NCI-H2196 (cell line): ENCODE data around the gene APOBEC3A.
"Not testable (repeated sequence)": the region's sequence is repeated elsewhere in the genome, so short reads cannot be mapped to it uniquely, and the experiment has no call there.

Source experiments
- DNase-seq: peaks from one replicate; lab custom pipeline; 2025; ENCODE audit not compliant: unreplicated experiment; lab: John Stamatoyannopoulos, UW

APOBEC3A gene

GRCh38 chr22:38977289-38977688, 19.9 kb downstream of the APOBEC3A start:
- not testable (repeated sequence) for DNase-seq

GRCh38 chr22:38980587-38980986, 23.2 kb downstream of the APOBEC3A start:
- not testable (repeated sequence) for DNase-seq

DNA sequence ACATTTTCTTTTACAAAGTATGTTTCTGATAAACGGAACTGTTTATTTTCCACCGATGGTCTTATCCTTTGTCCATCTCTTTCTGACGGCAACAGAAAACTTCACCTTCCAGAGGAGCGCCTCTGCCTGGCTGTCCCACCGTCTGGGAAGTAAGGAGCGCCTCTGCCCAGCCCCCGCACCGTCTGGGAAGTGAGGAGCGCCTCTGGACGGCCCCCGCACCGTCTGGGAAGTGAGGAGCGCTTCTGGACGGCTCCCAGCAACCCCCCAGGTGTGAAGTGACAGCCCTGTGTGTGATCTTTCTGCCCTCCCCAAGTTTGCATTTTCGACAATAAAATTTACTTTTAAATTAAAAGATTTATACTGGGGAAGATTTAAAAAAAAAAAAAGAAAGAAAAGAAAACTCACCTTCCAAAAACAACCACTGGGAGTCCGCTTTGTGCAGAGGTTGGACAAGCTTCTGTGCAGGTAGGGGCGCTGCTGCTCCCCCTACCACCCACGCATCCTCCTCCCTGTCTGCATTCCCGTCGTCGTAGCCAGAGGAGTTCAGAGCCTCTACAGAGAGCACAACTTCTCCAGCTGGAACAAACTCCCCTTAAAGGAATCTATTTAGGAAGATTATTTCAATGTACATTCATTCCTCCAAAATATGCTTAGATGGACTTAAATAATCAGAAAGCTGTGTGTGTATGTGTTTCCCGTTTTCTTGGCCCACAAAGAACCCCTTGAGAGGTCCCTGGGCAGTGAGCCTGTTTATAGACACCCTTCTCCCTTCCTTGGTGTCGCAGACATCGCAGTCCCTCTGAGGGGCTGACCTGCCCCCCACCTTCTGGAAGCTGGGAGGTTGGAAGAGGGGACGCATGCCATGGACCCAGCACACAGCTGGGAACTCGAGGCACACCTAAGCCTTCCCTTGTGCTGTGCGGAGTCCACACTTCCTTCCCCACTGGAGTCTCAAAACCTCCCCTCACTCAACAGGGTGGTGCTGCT, 23.9 kb downstream of the APOBEC3A start:
- DNase-seq = no peak

GRCh38 chr22:38981992-38982927, 24.9 kb downstream of the APOBEC3A start, which contains the start of gene APOBEC3B:
Gene APOBEC3B, plus strand, starts transcription at chr22:38982347. Its CDS starts 107 bp downstream, at chr22:38982454.
- DNase-seq = peak; percentile 80

DNA sequence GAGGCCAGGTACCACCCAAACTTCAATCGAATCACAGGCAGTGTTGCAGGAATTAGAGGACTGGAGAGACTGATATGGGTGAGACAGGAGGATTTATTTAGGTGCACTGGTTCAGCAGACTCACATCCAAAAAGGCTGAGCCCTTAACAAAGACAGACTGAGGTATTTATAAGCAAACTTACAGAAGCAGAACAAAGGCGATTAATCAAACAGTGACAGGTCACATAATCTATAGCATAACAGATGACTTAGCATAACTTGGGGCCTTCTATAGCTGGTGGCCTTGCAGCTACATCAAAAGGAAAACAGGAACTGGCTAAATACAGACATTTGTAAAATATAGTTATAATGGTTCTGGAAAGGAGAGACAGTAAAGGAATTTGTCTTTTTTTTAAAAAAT, 26.8 kb downstream of the APOBEC3A start:
- DNase-seq = no peak

DNA sequence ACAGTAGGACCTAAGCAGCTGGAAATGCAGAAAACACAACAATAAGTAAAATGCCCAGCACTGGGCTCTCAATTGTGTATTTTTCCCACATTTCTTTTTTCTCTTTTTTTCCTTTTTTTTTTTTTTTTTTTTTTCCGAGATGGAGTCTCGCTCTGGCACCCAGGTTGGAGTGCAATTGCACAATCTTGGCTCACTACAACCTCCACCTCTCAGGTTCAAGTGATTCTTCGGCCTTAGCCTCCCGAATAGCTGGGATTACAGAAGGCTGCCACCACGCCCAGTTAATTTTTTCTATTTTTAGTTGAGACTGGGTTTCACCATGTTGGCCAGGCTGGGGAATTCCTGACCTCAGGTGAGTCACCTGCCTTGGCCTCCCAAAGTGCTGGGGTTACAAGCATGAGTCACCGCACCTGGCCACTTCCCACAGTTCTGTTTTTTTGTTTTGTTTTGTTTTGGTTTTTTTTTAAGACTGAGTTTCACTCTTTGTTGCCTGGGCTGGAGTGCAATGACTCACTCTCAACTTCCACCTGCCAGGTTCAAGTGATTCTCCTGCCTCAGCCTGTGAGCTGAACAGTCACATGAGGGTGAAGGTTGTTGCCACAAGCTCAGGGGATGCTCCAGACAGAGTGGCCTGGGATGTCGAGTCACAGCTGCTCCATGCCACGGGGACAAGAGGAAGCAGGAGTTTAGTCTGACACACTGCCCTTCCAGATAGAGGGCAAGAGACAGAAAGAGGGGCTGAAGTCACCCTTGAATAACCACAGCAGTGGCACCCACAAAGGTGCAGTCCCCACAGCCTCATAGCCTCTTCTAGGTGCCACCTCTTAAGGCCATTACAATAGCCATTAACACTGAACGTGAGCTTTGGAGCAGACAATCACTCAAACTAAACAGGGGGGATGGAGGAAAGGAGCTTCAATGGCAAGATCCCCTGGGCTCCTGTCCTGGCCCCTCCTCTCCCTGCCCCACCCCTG, 27.7 kb downstream of the APOBEC3A start:
- DNase-seq = peak; percentile 67

DNA sequence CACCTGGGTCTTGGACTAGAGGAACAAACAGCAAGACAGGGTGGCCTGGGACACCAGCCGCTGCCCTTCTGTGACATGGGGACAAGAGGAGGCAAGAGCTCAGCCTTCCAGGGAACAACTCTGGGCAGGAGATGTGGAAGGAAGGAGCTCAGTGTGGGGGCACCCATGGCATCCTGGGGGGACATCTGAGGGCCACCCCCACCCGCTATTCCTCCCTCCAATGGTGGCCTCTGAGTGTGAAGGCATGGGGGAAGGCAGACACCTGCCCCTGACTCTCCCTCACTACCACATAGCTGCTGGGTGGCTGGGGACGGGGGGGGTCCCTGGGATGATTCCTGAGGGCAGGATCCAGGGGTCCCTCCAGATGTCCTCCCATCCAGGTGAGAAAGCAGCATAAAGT, 29.2 kb downstream of the APOBEC3A start:
- no peak for DNase-seq

GRCh38 chr22:38987171-38987895, 29.9 kb downstream of the APOBEC3A start:
- no peak for DNase-seq

DNA sequence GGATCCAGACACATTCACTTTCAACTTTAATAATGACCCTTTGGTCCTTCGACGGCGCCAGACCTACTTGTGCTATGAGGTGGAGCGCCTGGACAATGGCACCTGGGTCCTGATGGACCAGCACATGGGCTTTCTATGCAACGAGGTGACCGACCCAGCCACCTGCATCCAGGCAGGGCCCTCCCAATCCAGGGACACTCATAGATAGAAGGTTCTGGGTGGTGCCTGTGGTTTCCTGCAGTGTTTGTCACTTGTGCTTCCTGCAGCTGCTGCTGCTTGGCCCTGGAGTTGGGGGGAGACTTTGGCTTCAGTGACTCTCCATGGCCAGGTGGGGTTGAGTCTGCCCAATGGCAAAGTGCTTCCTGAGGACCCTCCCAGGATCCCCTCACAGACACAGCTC, 32.1 kb downstream of the APOBEC3A start:
- no peak for DNase-seq

DNA sequence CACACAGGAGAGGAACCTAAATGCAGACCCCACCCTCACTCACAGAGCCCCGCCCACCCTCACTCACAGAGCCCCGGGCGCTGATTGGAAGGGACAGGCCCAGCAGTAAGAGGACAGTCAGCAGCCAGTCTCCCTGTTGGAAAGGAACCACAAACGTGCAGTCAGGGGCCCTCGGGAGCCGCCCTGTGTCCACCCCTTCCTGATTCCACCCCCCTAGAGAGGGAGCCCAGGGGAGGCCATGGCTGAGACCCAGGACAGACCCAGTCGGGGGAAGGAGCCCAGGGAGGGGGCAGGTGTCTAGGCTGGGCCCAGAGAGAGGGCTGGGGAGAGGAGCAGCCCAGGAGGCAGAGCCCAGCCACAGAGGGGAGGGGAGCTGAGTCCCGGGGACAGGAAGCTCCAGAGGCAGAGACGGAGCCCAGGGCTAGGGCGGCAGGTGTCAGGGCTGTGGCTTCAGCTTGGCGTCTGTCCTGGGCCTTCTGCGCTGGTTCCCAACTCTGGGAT, 35.5 kb downstream of the APOBEC3A start:
- peak; percentile 58 for DNase-seq

GRCh38 chr22:38996105-38996504, 38.7 kb downstream of the APOBEC3A start:
- no peak for DNase-seq

DNA sequence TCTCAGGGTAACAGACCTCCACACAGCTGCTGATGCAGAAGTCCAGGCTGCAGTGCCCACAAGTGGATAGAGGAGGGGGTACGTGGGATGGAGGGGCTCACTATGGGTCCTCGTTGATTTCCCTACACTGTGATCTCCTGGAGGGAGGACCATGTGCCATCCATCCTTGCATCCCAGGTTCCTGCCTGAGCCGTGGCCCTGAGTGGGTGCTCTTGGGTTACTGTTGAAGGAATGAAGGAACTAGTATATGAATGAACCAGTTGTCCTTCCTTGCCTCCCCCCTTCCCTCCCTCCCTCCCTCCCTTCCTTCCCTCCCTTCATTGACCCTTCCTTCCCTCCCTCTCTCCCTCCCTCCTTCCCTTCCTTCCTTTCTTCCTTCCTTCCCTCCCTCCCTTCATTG, 40.1 kb downstream of the APOBEC3A start:
- no peak for DNase-seq

- peak; percentile 77 for DNase-seq
These were observed 45.8 kb downstream of the APOBEC3A start for GRCh38 chr22:39003165-39003638.

- DNase-seq = no peak
These were observed 49.8 kb downstream of the APOBEC3A start for GRCh38 chr22:39007177-39007576.

DNA sequence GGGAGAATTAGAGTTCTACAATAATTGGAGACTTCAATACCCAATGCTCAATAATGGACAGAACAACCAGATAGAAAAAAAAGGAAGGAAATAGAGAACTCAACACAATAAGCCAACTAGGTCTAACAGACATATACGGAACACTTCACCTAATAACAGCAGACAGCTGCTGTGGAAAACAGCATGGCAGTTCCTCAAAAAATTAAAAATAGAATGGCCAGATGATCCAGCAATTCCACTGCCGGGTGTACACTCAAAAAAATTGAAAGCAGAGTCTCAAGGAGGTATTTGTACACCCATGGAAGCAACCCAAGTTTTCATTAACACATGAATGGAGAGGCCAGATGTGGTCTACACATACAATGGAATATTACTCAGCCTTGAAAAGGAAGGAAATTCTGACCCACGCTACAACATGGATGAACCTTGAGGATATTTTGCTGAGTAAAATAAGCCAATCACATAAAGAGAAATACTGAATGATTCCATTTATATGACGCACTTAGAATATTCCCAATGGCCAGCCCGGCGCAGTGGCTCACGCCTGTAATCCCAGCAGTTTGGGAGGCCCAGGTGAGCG, 51.0 kb downstream of the APOBEC3A start:
- DNase-seq = not testable (repeated sequence)

DNA sequence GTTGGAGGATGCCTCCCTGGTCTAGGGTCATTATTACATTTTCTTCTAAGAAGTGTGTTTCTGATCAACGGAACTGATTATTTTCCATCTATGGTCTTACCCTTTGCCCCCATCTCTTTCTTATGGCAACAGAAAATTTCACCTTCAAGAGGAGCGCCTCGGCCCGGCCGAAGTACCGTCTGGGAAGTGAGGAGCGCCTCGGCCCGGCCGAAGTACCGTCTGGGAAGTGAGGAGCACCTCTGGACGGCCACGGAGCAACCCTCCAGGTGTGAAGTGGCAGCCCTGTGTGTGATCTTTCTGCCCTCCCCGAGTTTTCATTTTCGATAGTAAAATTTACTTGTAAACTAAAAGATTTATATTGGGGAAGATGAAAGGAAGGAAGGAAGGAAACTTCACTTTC, 53.5 kb downstream of the APOBEC3A start:
- DNase-seq = no peak
